HG02938 (cell line): ENCODE measurements around the gene RCBTB1.

Experiments used
- ATAC-seq: cut with Tn5 transposase; IDR thresholded peaks from one replicate; pipeline ENCODE4 v1.9.1; 2021; ENCODE audit warnings: mild to moderate bottlenecking, moderate library complexity; ENCODE audit not compliant: unreplicated experiment

The RCBTB1 gene

GRCh38 chr13:49561062-49561410, 24.3 kb downstream of the RCBTB1 start:
- ATAC-seq: no peak

- peak; percentile 47 for ATAC-seq
Measured at GRCh38 chr13:49560270-49561061, 24.9 kb downstream of the RCBTB1 start.

GRCh38 chr13:49559006-49559405, 26.4 kb downstream of the RCBTB1 start:
- no peak for ATAC-seq

GRCh38 chr13:49554387-49554786, 31.0 kb downstream of the RCBTB1 start:
- no peak for ATAC-seq

GRCh38 chr13:49553888-49554287, 31.5 kb downstream of the RCBTB1 start:
- no peak for ATAC-seq

GRCh38 chr13:49550942-49551644, 34.3 kb downstream of the RCBTB1 start:
- ATAC-seq: no peak

- no peak for ATAC-seq
Measured at GRCh38 chr13:49549289-49549688, 36.1 kb downstream of the RCBTB1 start.

GRCh38 chr13:49546561-49546960, 38.8 kb downstream of the RCBTB1 start:
- no peak for ATAC-seq

- no peak for ATAC-seq
Measured at GRCh38 chr13:49545661-49546060, 39.7 kb downstream of the RCBTB1 start.

GRCh38 chr13:49543656-49544055, 41.7 kb downstream of the RCBTB1 start:
- no peak for ATAC-seq

GRCh38 chr13:49540552-49540951, 44.8 kb downstream of the RCBTB1 start:
- ATAC-seq: no peak

- ATAC-seq: no peak
Measured at GRCh38 chr13:49539746-49540145, 45.6 kb downstream of the RCBTB1 start.

GRCh38 chr13:49539313-49539712, 46.0 kb downstream of the RCBTB1 start:
- ATAC-seq: no peak

- no peak for ATAC-seq
Measured at GRCh38 chr13:49538404-49538803, 47.0 kb downstream of the RCBTB1 start.

GRCh38 chr13:49536144-49536873, 49.0 kb downstream of the RCBTB1 start:
- no peak for ATAC-seq

GRCh38 chr13:49533591-49534269, 51.6 kb downstream of the RCBTB1 start:
- ATAC-seq: no peak

GRCh38 chr13:49533011-49533410, 52.3 kb downstream of the RCBTB1 start:
- ATAC-seq: no peak

- ATAC-seq: no peak
Measured at GRCh38 chr13:49532593-49532992, 52.8 kb downstream of the RCBTB1 start.

GRCh38 chr13:49530457-49530856, 54.9 kb downstream of the RCBTB1 start:
- peak; percentile 83 for ATAC-seq

- ATAC-seq: no peak
Measured at GRCh38 chr13:49528161-49528560, 57.2 kb downstream of the RCBTB1 start.

- ATAC-seq: no peak
Measured at GRCh38 chr13:49527123-49527522, 58.2 kb downstream of the RCBTB1 start.
